GM18498 (cell line): ENCODE measurements around the gene RADIL.

Experiments used
- ATAC-seq: cut with Tn5 transposase; IDR thresholded peaks from one replicate; pipeline ENCODE4 v1.9.1; 2021; ENCODE audit warnings: mild to moderate bottlenecking, moderate library complexity; ENCODE audit not compliant: unreplicated experiment

The RADIL gene

DNA sequence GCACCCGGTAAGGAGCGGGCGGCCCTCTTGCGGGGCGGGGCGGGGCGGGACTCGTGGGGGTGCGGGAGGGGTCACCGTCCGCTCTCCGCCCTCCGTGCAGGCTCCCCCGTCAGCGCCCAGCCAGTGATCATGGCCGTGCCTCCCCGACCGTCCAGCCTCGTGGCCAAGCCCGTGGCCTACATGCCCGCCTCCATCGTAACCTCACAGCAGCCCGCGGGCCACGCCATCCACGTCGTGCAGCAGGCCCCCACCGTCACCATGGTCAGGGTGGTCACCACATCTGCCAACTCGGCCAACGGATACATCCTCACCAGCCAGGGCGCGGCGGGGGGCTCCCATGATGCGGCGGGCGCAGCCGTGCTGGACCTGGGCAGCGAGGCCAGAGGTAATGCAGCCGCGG is 124.3 kb downstream of the RADIL start:
- no peak for ATAC-seq

DNA sequence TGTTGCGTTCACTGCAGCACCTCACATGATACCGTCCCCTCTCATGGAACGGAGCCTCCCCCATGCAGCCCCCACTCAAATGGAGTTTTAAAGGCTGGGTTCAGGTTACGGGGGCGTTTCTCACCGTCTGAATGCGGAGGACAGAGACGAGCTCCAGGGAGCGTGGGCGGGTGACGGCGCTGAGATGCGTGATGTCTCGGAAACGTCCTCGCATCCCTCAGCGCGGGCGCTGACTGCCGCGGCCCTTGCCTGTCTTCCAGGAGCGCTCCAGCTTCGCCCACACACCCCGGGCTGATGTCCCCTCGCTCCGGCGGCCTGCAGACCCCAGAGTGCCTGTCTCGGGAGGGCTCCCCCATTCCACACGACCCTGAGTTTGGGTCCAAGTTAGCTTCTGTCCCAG is 124.7 kb downstream of the RADIL start:
- ATAC-seq, result no peak

DNA sequence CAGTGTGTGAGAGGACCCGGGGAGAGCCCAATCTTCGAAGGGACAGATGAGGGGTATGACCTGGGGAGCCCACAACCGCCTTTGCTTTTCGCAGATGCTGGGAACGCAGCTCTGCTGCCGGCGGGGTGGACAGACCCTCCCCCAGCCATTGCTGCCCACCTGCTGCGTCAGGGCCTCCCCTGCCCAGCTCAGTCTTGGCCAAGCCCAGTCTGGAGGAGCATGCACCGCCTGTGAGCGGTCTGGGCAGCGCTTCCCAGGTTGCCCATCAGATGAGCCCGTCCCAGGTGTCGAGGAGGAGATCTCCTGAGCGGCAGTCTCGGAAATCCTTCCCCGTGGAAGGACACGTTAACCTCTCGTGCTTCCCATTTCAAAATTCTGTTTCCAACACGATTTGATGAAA is 125.4 kb downstream of the RADIL start:
- ATAC-seq, result no peak

DNA sequence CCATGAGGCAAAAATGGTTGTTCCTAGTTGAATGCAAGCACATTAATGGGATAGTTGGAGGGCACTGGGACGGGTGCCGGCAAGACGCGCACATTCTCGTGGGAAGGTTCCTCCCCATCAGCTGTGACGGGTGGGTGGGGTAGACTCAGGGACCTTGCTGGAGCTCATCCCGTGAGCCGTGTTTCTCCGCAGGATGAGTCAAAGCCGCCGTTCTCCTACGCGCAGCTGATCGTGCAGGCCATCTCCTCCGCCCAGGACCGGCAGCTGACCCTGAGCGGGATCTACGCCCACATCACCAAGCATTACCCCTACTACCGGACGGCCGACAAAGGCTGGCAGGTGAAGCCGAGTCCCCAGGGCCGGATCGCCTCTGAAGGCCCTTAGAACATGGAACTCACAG is 128.5 kb downstream of the RADIL start:
- ATAC-seq, result no peak

DNA sequence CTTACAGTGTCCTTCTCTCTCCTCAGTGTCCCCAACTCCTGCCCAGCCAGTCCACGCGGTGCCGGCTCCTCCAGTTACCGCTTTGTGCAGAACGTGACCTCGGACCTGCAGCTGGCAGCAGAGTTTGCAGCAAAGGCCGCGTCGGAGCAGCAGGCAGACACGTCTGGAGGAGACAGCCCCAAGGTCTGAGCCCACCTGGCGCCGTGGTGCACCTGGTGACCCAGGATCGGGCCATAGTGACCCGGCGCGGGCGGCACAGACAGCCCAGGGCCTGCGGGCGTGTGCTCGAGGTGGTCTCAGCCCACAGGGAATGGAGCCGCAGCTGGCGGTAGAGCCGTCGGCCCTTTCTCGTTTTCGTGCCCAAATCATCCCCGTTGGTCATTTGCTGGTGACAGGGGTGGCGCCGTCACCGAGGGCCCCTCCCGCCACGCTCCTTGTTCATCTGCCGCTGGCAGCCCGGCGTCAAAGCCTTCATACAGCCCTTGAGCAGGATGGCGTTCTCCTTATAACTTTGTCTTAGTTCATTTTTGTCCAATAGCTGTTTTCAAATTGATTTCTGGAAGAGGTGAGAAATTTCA is 129.0 kb downstream of the RADIL start:
- ATAC-seq, result no peak

DNA sequence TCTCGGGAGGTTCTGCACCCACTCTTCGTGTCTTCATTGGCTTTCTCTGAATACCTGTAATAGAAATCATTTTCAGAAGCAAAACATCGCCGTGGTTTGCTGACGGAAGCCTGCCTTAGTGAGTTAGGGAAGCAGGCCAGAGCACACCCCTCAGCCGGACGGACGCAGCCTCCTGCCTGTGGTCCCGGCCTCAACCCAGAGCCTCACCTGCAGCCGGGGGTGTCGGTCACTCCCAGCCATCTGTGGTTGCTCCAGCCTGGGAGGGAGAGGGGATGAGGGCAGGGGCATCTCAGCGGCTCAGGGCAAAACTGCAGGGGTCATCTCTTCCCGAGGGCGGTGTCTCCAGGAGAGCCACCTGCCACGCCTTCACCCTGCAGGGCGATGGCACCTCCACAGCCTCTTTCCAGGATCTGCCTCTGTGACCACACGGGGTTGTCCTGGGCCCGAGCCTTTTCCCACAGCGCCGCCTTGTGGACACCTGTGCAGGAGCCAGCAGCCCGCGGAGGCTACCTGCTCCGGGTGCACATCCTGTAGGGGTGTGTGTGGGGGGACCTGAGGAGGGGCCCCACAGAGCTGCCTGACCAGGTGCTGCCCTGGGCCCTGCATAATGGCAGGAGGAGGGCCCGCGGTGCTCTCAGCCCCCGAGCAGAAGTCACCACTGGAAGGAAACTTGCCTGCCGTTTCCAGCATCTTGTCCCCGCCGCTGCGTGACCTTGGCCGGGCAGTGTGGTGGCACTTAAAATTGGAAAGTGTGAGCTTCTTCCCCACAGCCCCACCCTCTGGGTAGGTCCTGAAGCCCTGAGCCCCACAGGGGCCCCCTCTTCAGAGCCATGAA is 129.7 kb downstream of the RADIL start:
- ATAC-seq, result peak; percentile 76

DNA sequence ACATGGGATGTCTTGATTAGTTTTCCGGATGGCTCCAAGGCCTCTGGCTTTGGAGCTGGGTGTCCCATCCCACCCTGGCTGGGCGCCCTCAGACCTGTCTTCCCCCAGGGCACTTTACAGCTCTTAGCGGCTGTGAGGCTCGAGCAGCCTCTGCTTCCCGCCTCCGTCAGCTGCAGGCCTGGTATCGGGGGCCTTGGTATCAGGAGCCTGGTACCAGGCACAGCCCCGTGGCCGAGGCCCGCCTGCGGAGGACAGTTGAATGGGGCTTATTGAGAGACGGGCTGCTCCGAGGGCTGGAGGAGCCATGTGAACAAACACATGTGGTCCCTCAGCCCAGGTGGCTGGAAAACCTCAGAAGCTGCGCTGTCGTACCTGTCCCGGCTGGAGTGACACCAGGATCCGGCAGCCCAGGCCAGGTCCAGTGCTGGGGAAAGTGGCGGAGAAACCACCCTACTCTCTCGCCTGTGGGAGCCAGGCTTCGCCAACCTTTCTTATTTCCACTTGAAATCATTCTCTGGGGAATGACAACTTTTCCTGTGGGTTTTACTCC is 132.0 kb downstream of the RADIL start:
- ATAC-seq, result no peak

DNA sequence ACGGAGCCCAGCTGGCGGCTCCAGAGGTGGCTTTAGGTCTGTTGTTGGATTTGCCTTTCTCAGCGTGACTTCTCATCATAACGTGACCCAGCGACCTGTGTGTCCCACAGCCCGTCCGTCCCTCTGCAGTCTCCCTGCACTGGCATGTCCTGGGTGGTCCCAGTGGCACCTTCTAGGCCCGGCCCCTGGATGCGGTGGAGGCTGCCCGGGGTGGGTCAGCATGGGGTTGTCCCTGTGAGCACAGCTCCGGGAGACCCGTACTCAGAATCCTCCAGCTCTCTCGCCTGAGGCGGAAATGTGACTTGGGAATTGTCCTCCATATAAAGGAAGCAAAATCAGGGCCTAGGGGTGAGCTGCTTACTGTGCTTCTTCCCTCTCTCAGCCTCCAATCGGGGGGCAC is 133.7 kb downstream of the RADIL start:
- ATAC-seq, result no peak

DNA sequence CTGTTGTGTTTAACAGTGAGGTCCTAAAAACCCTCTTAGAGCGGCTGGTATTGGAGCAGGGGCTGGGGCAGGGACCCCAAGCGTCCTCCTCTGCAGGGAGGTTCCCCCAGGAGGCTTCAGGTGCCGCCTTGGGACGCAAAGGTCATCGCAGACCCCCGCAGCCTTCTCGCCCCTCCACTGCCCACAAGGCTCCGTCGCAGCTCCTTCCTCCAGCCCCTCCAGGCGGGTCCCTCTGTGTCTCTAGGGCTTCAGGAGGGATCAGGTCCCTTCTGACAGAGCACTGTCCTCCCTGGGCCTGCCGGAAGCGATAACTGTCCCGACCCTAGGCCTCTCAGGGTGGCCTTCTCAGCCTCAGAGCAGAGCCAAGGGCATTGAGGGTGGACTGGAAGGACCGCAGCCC is 134.2 kb downstream of the RADIL start:
- no peak for ATAC-seq
